NCI-H460 (cell line): Measurements from ENCODE around the gene LOXL4. TPM values are rescaled to one million over a fixed set of nuclear protein-coding genes. Genes with fewer than 3 reads are reported as not detected.
A peak's percentile ranks its signal among the peaks of the same experiment; 100 is the strongest.

Source experiments
- DNase-seq: peaks from one replicate; pipeline ENCODE4 v3.0.0-alpha.2; 2016; ENCODE audit warnings: low read depth; ENCODE audit errors: extremely low read depth
- total RNA-seq: library from RNA; depleted of rRNA; stranded (reverse); fragments of >200 nt; shearing (Covaris generic); gene quantifications from 2 replicates; pipeline ENCODE4 v1.2.3, GENCODE V29; 2014

The LOXL4 gene
- total RNA-seq, 1 experiment from 2014 or later = 0.20 TPM

- no peak for DNase-seq
Observed at GRCh38 chr10:98295907-98296306, 27.9 kb upstream of the LOXL4 start.

GRCh38 chr10:98295401-98295811 is 27.4 kb upstream of the LOXL4 start:
- DNase-seq = no peak

- no peak for DNase-seq
Observed at GRCh38 chr10:98294270-98294627, 26.3 kb upstream of the LOXL4 start.

GRCh38 chr10:98293550-98294269 is 25.7 kb upstream of the LOXL4 start:
- DNase-seq = no peak

- DNase-seq = no peak
Observed at GRCh38 chr10:98292971-98293370, 25.0 kb upstream of the LOXL4 start.

GRCh38 chr10:98289802-98290209 is 21.8 kb upstream of the LOXL4 start:
- DNase-seq = no peak

GRCh38 chr10:98287321-98287720 is 19.3 kb upstream of the LOXL4 start:
- no peak for DNase-seq

GRCh38 chr10:98286419-98286818 is 18.4 kb upstream of the LOXL4 start:
- DNase-seq = no peak

GRCh38 chr10:98285416-98285815 is 17.4 kb upstream of the LOXL4 start:
- DNase-seq = no peak

GRCh38 chr10:98276311-98276710 is 8.3 kb upstream of the LOXL4 start:
- no peak for DNase-seq

- DNase-seq = no peak
Observed at GRCh38 chr10:98274562-98274961, 6.6 kb upstream of the LOXL4 start.

GRCh38 chr10:98273057-98273850 is 5.3 kb upstream of the LOXL4 start:
- DNase-seq = no peak

- DNase-seq = no peak
Observed at GRCh38 chr10:98272656-98273055, 4.7 kb upstream of the LOXL4 start.

- DNase-seq = no peak
Observed at GRCh38 chr10:98272245-98272644, 4.3 kb upstream of the LOXL4 start.

GRCh38 chr10:98270786-98271185 is 2.8 kb upstream of the LOXL4 start:
- DNase-seq = no peak

- no peak for DNase-seq
Observed at GRCh38 chr10:98270073-98270740, 2.2 kb upstream of the LOXL4 start.

GRCh38 chr10:98269435-98269912 is 1.5 kb upstream of the LOXL4 start:
- peak; percentile 44 for DNase-seq

- DNase-seq = no peak
Observed at GRCh38 chr10:98268694-98269431, 869 bp upstream of the LOXL4 start.

- DNase-seq = no peak
Observed at GRCh38 chr10:98267069-98267893, 713 bp downstream of the LOXL4 start.

GRCh38 chr10:98266647-98267046 is 1.3 kb downstream of the LOXL4 start:
- DNase-seq = no peak
